ENCODE measurements around the gene SAMD4A.

The SAMD4A gene

DNA sequence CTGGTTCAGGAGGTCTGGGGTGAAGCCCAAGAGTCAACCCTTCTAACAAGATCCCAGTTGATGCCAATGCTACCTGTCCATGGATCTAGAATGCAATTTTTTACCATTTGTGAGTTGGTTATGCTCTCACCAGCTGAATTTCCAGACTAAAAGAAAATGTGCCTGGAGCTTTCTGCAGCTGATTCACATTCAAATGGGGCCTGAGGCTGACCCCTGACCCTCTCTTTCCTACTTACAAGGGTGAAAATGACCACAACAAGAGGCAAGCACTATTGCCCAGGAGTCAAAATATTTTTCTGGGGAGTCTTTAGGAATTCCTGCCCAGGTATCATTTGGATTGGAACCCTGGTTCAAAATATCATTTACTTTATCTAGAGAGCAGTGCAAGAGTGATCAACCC lies 159.1 kb downstream of the SAMD4A start:
- no peak overlapping the region for H3K4me3 ChIP-seq (ENCODE audit: low read depth, low read length)
- no peak for DNase-seq (ENCODE audit: low read depth, low spot score)
- POLR2A ChIA-PET: no interaction called here
- TF ChIP-seq, protein P1, sequence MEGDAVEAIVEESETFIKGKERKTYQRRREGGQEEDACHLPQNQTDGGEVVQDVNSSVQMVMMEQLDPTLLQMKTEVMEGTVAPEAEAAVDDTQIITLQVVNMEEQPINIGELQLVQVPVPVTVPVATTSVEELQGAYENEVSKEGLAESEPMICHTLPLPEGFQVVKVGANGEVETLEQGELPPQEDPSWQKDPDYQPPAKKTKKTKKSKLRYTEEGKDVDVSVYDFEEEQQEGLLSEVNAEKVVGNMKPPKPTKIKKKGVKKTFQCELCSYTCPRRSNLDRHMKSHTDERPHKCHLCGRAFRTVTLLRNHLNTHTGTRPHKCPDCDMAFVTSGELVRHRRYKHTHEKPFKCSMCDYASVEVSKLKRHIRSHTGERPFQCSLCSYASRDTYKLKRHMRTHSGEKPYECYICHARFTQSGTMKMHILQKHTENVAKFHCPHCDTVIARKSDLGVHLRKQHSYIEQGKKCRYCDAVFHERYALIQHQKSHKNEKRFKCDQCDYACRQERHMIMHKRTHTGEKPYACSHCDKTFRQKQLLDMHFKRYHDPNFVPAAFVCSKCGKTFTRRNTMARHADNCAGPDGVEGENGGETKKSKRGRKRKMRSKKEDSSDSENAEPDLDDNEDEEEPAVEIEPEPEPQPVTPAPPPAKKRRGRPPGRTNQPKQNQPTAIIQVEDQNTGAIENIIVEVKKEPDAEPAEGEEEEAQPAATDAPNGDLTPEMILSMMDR (IDR thresholded peaks at IDR 0.05; ENCODE audit: insufficient read depth, low read length, missing control alignments): no peak
- CTCF ChIA-PET: interaction anchor here (0.8 to 2.0 kb wide), 3 partner anchors 20 to 162 kb away, joined by 3 to 6 read pairs (median 3); partner anchors contain the start of gene SAMD4A

GRCh38 chr14:54727929-54728328 lies 161.0 kb downstream of the SAMD4A start:
- H3K4me3 ChIP-seq (ENCODE audit: low read depth, low read length): no peak overlapping the region

GRCh38 chr14:54728700-54729527 lies 162.0 kb downstream of the SAMD4A start:
- CTCF ChIA-PET: interaction anchor here (1.9 to 3.6 kb wide), 2 partner anchors 45 to 165 kb away, joined by 10 to 11 read pairs; no protein-coding TSS in a partner anchor
- peak; percentile 14 for DNase-seq (ENCODE audit: low read depth, low spot score)
- H3K4me3 ChIP-seq (ENCODE audit: low read depth, low read length): no peak overlapping the region
- TF ChIP-seq, protein P1 (IDR thresholded peaks at IDR 0.05; ENCODE audit: insufficient read depth, low read length, missing control alignments): no peak
- POLR2A ChIA-PET: no interaction called here

More at GRCh38 chr14:54727929-54728328, 161.0 kb downstream of the SAMD4A start:
- POLR2A ChIA-PET: no interaction called here
- TF ChIP-seq, protein P1 (IDR thresholded peaks at IDR 0.05; ENCODE audit: insufficient read depth, low read length, missing control alignments): no peak
- CTCF ChIA-PET: interaction anchor here (1.9 to 3.6 kb wide), 2 partner anchors 46 to 164 kb away, joined by 10 to 11 read pairs; no protein-coding TSS in a partner anchor
- DNase-seq (ENCODE audit: low read depth, low spot score): peak; percentile 5

DNA sequence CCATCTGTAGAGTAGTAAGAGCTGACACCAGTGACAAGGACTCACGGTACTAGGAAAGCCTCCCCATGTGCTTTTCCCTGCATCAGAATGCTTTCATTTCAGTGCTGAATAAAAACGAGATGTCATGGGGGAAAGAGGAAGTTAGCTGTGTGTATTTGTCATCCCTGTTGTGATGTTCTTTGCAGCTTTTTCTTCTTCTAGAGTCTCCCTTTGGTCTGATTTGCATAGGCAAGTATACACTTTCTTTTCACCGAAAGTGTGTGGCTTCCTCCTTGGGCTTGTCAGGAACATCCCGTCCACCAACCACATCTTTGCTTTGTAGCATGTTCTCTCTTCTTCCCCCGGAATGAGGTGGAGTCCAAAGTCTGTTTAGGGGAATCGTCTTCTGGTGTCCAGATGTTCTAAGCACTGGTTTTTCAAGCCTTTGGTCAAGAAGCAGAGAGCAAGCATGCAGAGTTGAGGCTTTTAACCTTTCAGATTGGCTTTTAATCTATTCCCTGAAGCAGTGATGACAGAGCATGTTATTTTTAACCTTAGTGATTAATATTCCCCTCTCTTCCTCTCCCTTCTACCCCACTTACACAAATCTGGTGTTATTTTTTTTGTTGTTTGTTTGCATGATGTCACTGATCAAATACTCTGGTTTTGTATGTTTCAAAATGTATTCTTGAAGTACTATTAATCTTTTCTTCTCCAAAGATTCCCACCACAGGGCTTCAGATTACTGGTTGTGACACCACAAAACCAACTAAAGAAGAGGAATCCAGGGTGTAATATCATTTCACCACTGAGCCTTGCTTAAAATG lies 163.4 kb downstream of the SAMD4A start:
- TF ChIP-seq, protein P1 (IDR thresholded peaks at IDR 0.05; ENCODE audit: insufficient read depth, low read length, missing control alignments): no peak
- ChIA-PET POLR2A (interaction anchor here (1.2 kb wide), 1 partner anchor 163 kb away, joined by 3 read pairs; the partner anchor contains the start of gene SAMD4A), CTCF (interaction anchor here (0.7 to 3.6 kb wide), 6 partner anchors 11 to 171 kb away, joined by 3 to 11 read pairs (median 4); partner anchors contain the start of gene SAMD4A)
- peak; percentile 38 for DNase-seq (ENCODE audit: low read depth, low spot score)
- peak overlapping the region; percentile 13 for H3K4me3 ChIP-seq (ENCODE audit: low read depth, low read length)

DNA sequence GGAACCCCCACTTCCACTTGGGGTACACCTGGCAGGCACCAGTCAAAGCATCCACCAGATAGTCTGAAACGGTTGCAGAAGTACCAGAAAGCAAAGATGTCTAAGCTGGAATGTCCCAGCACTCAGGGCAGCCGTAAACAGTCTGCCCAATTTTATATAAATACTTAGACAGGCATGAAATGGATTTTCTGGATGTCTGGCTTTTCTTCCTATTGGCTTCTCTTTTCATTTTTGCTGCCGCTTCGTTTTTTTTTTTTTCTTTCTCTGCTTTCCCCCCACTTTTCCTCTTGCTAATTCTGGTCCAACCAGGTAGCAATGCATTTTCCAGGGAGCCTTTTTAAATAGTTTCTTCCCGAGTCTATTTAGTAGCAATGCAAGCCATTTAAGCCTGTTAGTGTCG lies 168.0 kb downstream of the SAMD4A start:
- CTCF ChIA-PET: interaction anchor here (1.2 to 2.4 kb wide), 3 partner anchors 44 to 171 kb away, joined by 3 to 9 read pairs (median 4); partner anchors contain the start of gene SAMD4A
- TF ChIP-seq, protein P1 (IDR thresholded peaks at IDR 0.05; ENCODE audit: insufficient read depth, low read length, missing control alignments): no peak
- DNase-seq (ENCODE audit: low read depth, low spot score): no peak

More for the DNA sequence above, 168.0 kb downstream of the SAMD4A start:
- H3K4me3 ChIP-seq (ENCODE audit: low read depth, low read length): no peak overlapping the region
- POLR2A ChIA-PET: no interaction called here

Data from AG04449 (cell line).